HepG2 (cell line): ENCODE measurements around the gene PLSCR5. TPM values are rescaled to one million over a fixed set of nuclear protein-coding genes. Genes with fewer than 3 reads are reported as not detected.

ENCODE experiments used
- CBFB ChIP-seq: sonication (generic); formaldehyde crosslinking; IDR thresholded peaks from 2 replicates; pipeline ENCODE4 v1.4.0; 2020; ENCODE audit warnings: missing genetic modification reagents
- DPF2 ChIP-seq: sonication (generic); formaldehyde crosslinking; IDR thresholded peaks from 2 replicates; pipeline ENCODE4 v1.4.0; 2020; ENCODE audit warnings: mild to moderate bottlenecking, low read depth, missing genetic modification reagents, borderline replicate concordance
- FLYWCH1 ChIP-seq: sonication (generic); formaldehyde crosslinking; IDR thresholded peaks from 2 replicates; pipeline ENCODE4 v1.8.1; 2023; ENCODE audit warnings: mild to moderate bottlenecking, missing genetic modification reagents
- KAT8 ChIP-seq: IDR thresholded peaks from 2 replicates; pipeline ENCODE4 v1.6.1; 2016; ENCODE audit warnings: missing genetic modification reagents, missing compliant biosample characterization
- KLF13 ChIP-seq: sonication (generic); formaldehyde crosslinking; IDR thresholded peaks from 2 replicates; pipeline ENCODE4 v1.4.0; 2020; ENCODE audit warnings: mild to moderate bottlenecking, missing genetic modification reagents
- NFATC3 ChIP-seq: sonication (generic); formaldehyde crosslinking; IDR thresholded peaks from 2 replicates; pipeline ENCODE4 v1.5.1; 2020; ENCODE audit warnings: mild to moderate bottlenecking, missing genetic modification reagents
- PAXIP1 ChIP-seq: sonication (generic); formaldehyde crosslinking; conservative IDR thresholded peaks from 2 replicates; pipeline ENCODE4 v1.4.0; 2020; ENCODE audit warnings: mild to moderate bottlenecking, missing genetic modification reagents, moderate library complexity
- PLSCR1 ChIP-seq: sonication (generic); formaldehyde crosslinking; IDR thresholded peaks from 2 replicates; pipeline ENCODE4 v1.5.0; 2020; ENCODE audit warnings: missing genetic modification reagents, mild to moderate bottlenecking, borderline replicate concordance
- PRMT3 ChIP-seq: sonication (generic); formaldehyde crosslinking; IDR thresholded peaks from 2 replicates; pipeline ENCODE4 v1.8.1; 2022; ENCODE audit warnings: low read depth, mild to moderate bottlenecking, moderate library complexity, missing genetic modification reagents, borderline replicate concordance
- PTBP1 ChIP-seq: fragments of 200-400 bp; formaldehyde crosslinking; IDR thresholded peaks from 2 replicates; pipeline ENCODE4 v1.6.1; 2018; ENCODE audit warnings: low read length, low read depth; ENCODE audit not compliant: poor library complexity, severe bottlenecking
- RAD21 ChIP-seq: fragments of 450-650 bp; formaldehyde crosslinking; IDR thresholded peaks from 2 replicates; pipeline ENCODE4 v1.5.0; 2020; ENCODE audit warnings: mild to moderate bottlenecking
- RBM39 ChIP-seq: fragments of 200-400 bp; formaldehyde crosslinking; IDR thresholded peaks from one replicate; pipeline ENCODE4 v1.6.1; 2018; ENCODE audit warnings: antibody characterized with exemption, mild to moderate bottlenecking, low read depth, low read length; ENCODE audit not compliant: poor library complexity, severe bottlenecking
- TCF12 ChIP-seq, 2 experiments: fragments of 450-650 bp in 1 of 2; sonication (generic) in 1 of 2; formaldehyde crosslinking in 1 of 2; IDR thresholded peaks; 2 replicates each; pipeline versions ENCODE4 v1.6.1 to v1.8.0; 2017 to 2022; ENCODE audit warnings: antibody characterized with exemption in 1 of 2, mild to moderate bottlenecking in 1 of 2, missing genetic modification reagents in 1 of 2, moderate library complexity in 1 of 2
- TCF7 ChIP-seq: sonication (generic); IDR thresholded peaks from 2 replicates; pipeline ENCODE4 v1.6.1; 2016; ENCODE audit warnings: antibody characterized with exemption, low read depth
- TERF1 ChIP-seq: sonication (generic); formaldehyde crosslinking; IDR thresholded peaks from 2 replicates; pipeline ENCODE4 v1.8.0; 2022; ENCODE audit warnings: mild to moderate bottlenecking, missing genetic modification reagents, moderate library complexity
- YY1 ChIP-seq: IDR thresholded peaks from 2 replicates; pipeline ENCODE4 v1.6.1; 2011; ENCODE audit warnings: low read length, low read depth, moderate library complexity, mild to moderate bottlenecking; ENCODE audit not compliant: insufficient read depth, insufficient replicate concordance
- ZBTB38 ChIP-seq: sonication (generic); formaldehyde crosslinking; IDR thresholded peaks from 2 replicates; pipeline ENCODE4 v1.5.1; 2020; ENCODE audit warnings: mild to moderate bottlenecking, missing genetic modification reagents
- ZNF12 ChIP-seq: sonication (generic); formaldehyde crosslinking; IDR thresholded peaks from 2 replicates; pipeline ENCODE4 v1.5.0; 2020; ENCODE audit warnings: missing genetic modification reagents
- ZNF160 ChIP-seq: sonication (generic); formaldehyde crosslinking; IDR thresholded peaks from 2 replicates; pipeline ENCODE4 v1.8.0; 2022; ENCODE audit warnings: mild to moderate bottlenecking, inconsistent platforms, missing genetic modification reagents
- ZNF274 ChIP-seq: sonication (generic); formaldehyde crosslinking; IDR thresholded peaks from 2 replicates; pipeline ENCODE4 v1.5.1; 2020; ENCODE audit warnings: mild to moderate bottlenecking, missing genetic modification reagents
- ZNF441 ChIP-seq: sonication (generic); formaldehyde crosslinking; IDR thresholded peaks from 2 replicates; pipeline ENCODE4 v1.7.0; 2021; ENCODE audit warnings: missing genetic modification reagents, borderline replicate concordance
- ZNF563 ChIP-seq: sonication (generic); formaldehyde crosslinking; IDR thresholded peaks from 2 replicates; pipeline ENCODE4 v1.8.0; 2022; ENCODE audit warnings: mild to moderate bottlenecking, moderate library complexity, missing genetic modification reagents
- ZNF644 ChIP-seq: IDR thresholded peaks from 2 replicates; pipeline ENCODE4 v1.6.1; 2016; ENCODE audit warnings: low read depth
- ZNF703 ChIP-seq: sonication (generic); formaldehyde crosslinking; IDR thresholded peaks from 2 replicates; pipeline ENCODE4 v1.5.1; 2020; ENCODE audit warnings: missing genetic modification reagents, mild to moderate bottlenecking, moderate library complexity, borderline replicate concordance
- ZNF768 ChIP-seq: sonication (generic); formaldehyde crosslinking; IDR thresholded peaks from 2 replicates; pipeline ENCODE4 v1.4.0; 2020; ENCODE audit warnings: missing genetic modification reagents
- ZSCAN29 ChIP-seq: sonication (generic); formaldehyde crosslinking; conservative IDR thresholded peaks from 2 replicates; pipeline ENCODE4 v1.4.0; 2020; ENCODE audit warnings: mild to moderate bottlenecking, missing genetic modification reagents
- polyA plus RNA-seq, 8 experiments: library from polyadenylated mRNA; depleted of rRNA in 3 of 8; stranded (reverse) in 7 of 8; unstranded in 1 of 8; fragments of >200 nt; fragmentation: Illumina TruSeq in 4 of 8; extraction: Trizol in 4 of 8; gene quantifications; 2 replicates each; pipeline versions ENCODE4 v1.2.1 to v1.2.3, GENCODE V29; 2011 to 2016; ENCODE audit warnings: low read depth in 4 of 8, missing spikeins in 1 of 8, mixed read lengths in 1 of 8; ENCODE audit not compliant: insufficient read depth in 1 of 8
- total RNA-seq, 5 experiments: library from RNA; depleted of rRNA; stranded (reverse); fragments of >200 nt; fragmentation: Illumina TruSeq; extraction: Trizol; gene quantifications; 2 replicates each; pipeline ENCODE4 v1.2.3, GENCODE V29; 2016; ENCODE audit warnings: low read depth in 1 of 5

PLSCR5 gene
- total and polyA plus RNA-seq, 2 of the 13 experiments (the other 11 are each of a cell fraction or from before 2014, with no cell fraction given) = 0.50 TPM; not detected in 1

GRCh38 chr3:146581080-146581601, 24.0 kb downstream of the PLSCR5 start (continued):
- TF ChIP-seq ZNF12 (CRISPR knock-in tag) (no peak), PRMT3 (no peak), KLF13 (CRISPR knock-in tag) (no peak), NFATC3 (CRISPR knock-in tag) (no peak), ZNF563 (no peak), ZNF160 (no peak), ZBTB38 (CRISPR knock-in tag) (no peak), YY1 (no peak), RBM39 (no peak), KAT8 (CRISPR knock-in tag) (no peak), TCF7 (peak; percentile 79), PLSCR1 (CRISPR knock-in tag) (no peak), ZNF644 (CRISPR knock-in tag) (no peak; the same call in 1 of the 2 replicates), TCF12 (IDR thresholded peaks at IDR 0.05) (no peak), TCF12 (CRISPR knock-in tag; IDR thresholded peaks at IDR 0.05) (no peak), RAD21 (CRISPR knock-in tag) (no peak), TERF1 (CRISPR knock-in tag) (no peak), FLYWCH1 (CRISPR knock-in tag) (no peak), PTBP1 (no peak), ZNF274 (no peak), CBFB (peak; percentile 89), ZNF768 (CRISPR knock-in tag) (no peak), DPF2 (CRISPR knock-in tag) (peak; percentile 3; the same call in 1 of the 2 replicates), PAXIP1 (CRISPR knock-in tag) (peak; percentile 84), ZSCAN29 (CRISPR knock-in tag) (no peak), ZNF441 (CRISPR knock-in tag) (no peak), ZNF703 (CRISPR knock-in tag) (no peak)
